22Rv1 (cell line): ENCODE measurements around the gene ANP32D.

ENCODE experiments used
- ZFX ChIP-seq: fragments of 450-650 bp; IDR thresholded peaks from 2 replicates; pipeline ENCODE4 v1.6.1; 2017; ENCODE audit warnings: antibody characterized with exemption, borderline replicate concordance
- TF ChIP-seq, protein P1 (sequence below): fragments of 450-650 bp; IDR thresholded peaks from 2 replicates; pipeline ENCODE4 v1.5.1; 2017; ENCODE audit warnings: mild to moderate bottlenecking

DNA sequence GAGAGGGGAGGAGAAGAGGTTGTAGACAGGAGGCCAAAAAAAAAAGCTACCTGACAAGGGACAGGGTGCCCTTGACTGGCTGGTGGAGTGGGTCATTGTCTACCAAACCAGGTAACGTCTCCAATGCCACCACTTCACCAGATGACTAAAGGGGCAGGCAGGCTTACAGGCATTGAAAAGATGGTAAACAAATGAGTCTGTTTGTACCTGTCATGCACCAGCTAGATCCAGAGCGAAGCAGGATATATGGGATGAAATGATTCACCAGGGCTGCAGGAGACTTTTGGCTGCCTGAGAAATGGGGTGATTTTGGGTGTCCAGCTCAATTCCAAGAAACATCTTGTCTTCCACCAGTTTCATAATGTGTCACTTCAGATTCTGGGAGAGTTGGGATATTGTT is 13.9 kb downstream of the ANP32D start:
- TF ChIP-seq, protein P1, sequence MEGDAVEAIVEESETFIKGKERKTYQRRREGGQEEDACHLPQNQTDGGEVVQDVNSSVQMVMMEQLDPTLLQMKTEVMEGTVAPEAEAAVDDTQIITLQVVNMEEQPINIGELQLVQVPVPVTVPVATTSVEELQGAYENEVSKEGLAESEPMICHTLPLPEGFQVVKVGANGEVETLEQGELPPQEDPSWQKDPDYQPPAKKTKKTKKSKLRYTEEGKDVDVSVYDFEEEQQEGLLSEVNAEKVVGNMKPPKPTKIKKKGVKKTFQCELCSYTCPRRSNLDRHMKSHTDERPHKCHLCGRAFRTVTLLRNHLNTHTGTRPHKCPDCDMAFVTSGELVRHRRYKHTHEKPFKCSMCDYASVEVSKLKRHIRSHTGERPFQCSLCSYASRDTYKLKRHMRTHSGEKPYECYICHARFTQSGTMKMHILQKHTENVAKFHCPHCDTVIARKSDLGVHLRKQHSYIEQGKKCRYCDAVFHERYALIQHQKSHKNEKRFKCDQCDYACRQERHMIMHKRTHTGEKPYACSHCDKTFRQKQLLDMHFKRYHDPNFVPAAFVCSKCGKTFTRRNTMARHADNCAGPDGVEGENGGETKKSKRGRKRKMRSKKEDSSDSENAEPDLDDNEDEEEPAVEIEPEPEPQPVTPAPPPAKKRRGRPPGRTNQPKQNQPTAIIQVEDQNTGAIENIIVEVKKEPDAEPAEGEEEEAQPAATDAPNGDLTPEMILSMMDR, result no peak
- no peak for TF ChIP-seq ZFX
